Stimulated activated CD4-positive, alpha-beta T cell treated with anti-CD3 and anti-CD28 coated beads, Interleukin-1b, Interleukin-23, amount 100 ng/mL, for 4 hours (primary cell): ENCODE measurements around the gene NLGN4X.

Experiments used
- DNase-seq, 2 donors: peaks; one replicate each; pipeline ENCODE4 v3.0.0-alpha.2; 2020; ENCODE audit warnings: low read depth in 2 of 2

The NLGN4X gene

GRCh38 chrX:6151971-6152370 lies 76.7 kb downstream of the NLGN4X start:
- no peak for DNase-seq

- no peak for DNase-seq
Observed at GRCh38 chrX:6149060-6149872, 79.4 kb downstream of the NLGN4X start.

- no peak for DNase-seq
Observed at GRCh38 chrX:6134255-6134654, 94.4 kb downstream of the NLGN4X start.

- DNase-seq, result no peak
Observed at GRCh38 chrX:6132970-6133369, 95.7 kb downstream of the NLGN4X start.

- DNase-seq, result no peak
Observed at GRCh38 chrX:6131287-6131686, 97.4 kb downstream of the NLGN4X start.

- DNase-seq, result no peak
Observed at GRCh38 chrX:6129195-6129594, 99.5 kb downstream of the NLGN4X start.

- DNase-seq, result no peak
Observed at GRCh38 chrX:6120329-6120728, 108.3 kb downstream of the NLGN4X start.

GRCh38 chrX:6095469-6095868 lies 133.2 kb downstream of the NLGN4X start:
- no peak for DNase-seq

GRCh38 chrX:6074532-6074931 lies 154.1 kb downstream of the NLGN4X start:
- DNase-seq, result no peak

GRCh38 chrX:6071731-6072130 lies 156.9 kb downstream of the NLGN4X start:
- DNase-seq, result no peak

GRCh38 chrX:6067600-6067999 lies 161.1 kb downstream of the NLGN4X start:
- DNase-seq, result no peak

GRCh38 chrX:6053141-6053540 lies 175.5 kb downstream of the NLGN4X start:
- no peak for DNase-seq

GRCh38 chrX:6052111-6052745 lies 176.4 kb downstream of the NLGN4X start:
- DNase-seq, result no peak

GRCh38 chrX:6049132-6049531 lies 179.5 kb downstream of the NLGN4X start:
- DNase-seq, result no peak

GRCh38 chrX:6041630-6042029 lies 187.0 kb downstream of the NLGN4X start:
- no peak for DNase-seq

GRCh38 chrX:6029014-6029413 lies 199.7 kb downstream of the NLGN4X start:
- no peak for DNase-seq

- no peak for DNase-seq
Observed at GRCh38 chrX:6026980-6027379, 201.7 kb downstream of the NLGN4X start.

GRCh38 chrX:6026429-6026828 lies 202.2 kb downstream of the NLGN4X start:
- no peak for DNase-seq

- no peak for DNase-seq
Observed at GRCh38 chrX:6024204-6024603, 204.5 kb downstream of the NLGN4X start.

GRCh38 chrX:6021316-6022091 lies 207.2 kb downstream of the NLGN4X start:
- DNase-seq, result peak in 1 of 2 donors; percentile 1

- DNase-seq, result no peak
Observed at GRCh38 chrX:6019076-6019475, 209.6 kb downstream of the NLGN4X start.

- DNase-seq, result no peak
Observed at GRCh38 chrX:6015423-6015822, 213.2 kb downstream of the NLGN4X start.

GRCh38 chrX:6012357-6012756 lies 216.3 kb downstream of the NLGN4X start:
- no peak for DNase-seq
